Psoas muscle (tissue), 8 donors: ENCODE measurements around the gene CYP4F8. TPM values are rescaled to one million over a fixed set of nuclear protein-coding genes. Genes with fewer than 3 reads are reported as not detected.

Experiments
- ATAC-seq, 4 donors: fragments of 200-7000 bp; cut with Tn5 transposase; one replicate each; pipeline ENCODE4 v1.9.1; 2020; ENCODE audit warnings: moderate library complexity in 3 of 4, mild to moderate bottlenecking in 2 of 4
- DNase-seq, 2 donors: peaks; one replicate each; pipeline ENCODE4 v3.0.0-alpha.2; 2020
- H3K27ac ChIP-seq: fragments of 200-600 bp; one replicate; pipeline ENCODE4 v1.8.0; 2022
- H3K27me3 ChIP-seq, 3 donors: fragments of 200-600 bp in 1 of 3; one replicate each; pipeline versions ENCODE4 v1.6.1 to v1.8.0; 2013 to 2022; ENCODE audit warnings: low read length in 2 of 3, mild to moderate bottlenecking in 2 of 3, moderate library complexity in 1 of 3; ENCODE audit not compliant: insufficient read depth in 3 of 3
- H3K36me3 ChIP-seq, 2 donors: fragments of 200-600 bp in 1 of 2; one replicate each; pipeline versions ENCODE4 v1.6.1 to v1.8.0; 2013 to 2022; ENCODE audit warnings: low read depth in 1 of 2, mild to moderate bottlenecking in 1 of 2, moderate library complexity in 1 of 2; ENCODE audit not compliant: insufficient read depth in 1 of 2
- H3K4me1 ChIP-seq: fragments of 200-600 bp; one replicate; pipeline ENCODE4 v1.8.0; 2022
- H3K4me3 ChIP-seq: fragments of 200-600 bp; one replicate; pipeline ENCODE4 v1.8.0; 2022; ENCODE audit warnings: mild to moderate bottlenecking
- H3K9me3 ChIP-seq: fragments of 200-600 bp; one replicate; pipeline ENCODE4 v1.8.0; 2022
- WGBS, 3 donors: extraction: QIAGEN DNeasy Blood & Tissue Kit; methylation state at CpG; one replicate each; pipeline versions ENCODE4 v1.1.6 to v1.1.7; 2013; 5-methylcytosine and 5-hydroxymethylcytosine counted together
- intact Hi-C, 2 donors: fragments of 100-400 bp; cut with DNase I; formaldehyde crosslinking; loops; one replicate each; pipeline versions ENCODE4 v1.11.0 to v1.14.2; 2022
- polyA plus RNA-seq, 3 donors: library from polyadenylated mRNA; stranded (reverse); fragments of 200-250 nt; gene quantifications; one replicate each; pipeline ENCODE4 v1.2.3, GENCODE V29; 2013
- total RNA-seq, 4 donors: library from RNA; stranded (reverse); fragmentation: NEBNext Ultra II Directional in 2 of 4; extraction: Animal tissue kit (Norgen Biotek cat#: 25700) in 2 of 4; gene quantifications; one replicate each; pipeline versions ENCODE4 v1.2.1 to v1.2.4, GENCODE V29; 2021 to 2023
- TF ChIP-seq, protein P1 (sequence below): fragments of 200-600 bp; IDR thresholded peaks from one replicate; pipeline ENCODE4 v1.8.0; 2022; ENCODE audit warnings: antibody characterized with exemption
- donor health status: healthy with polysubstance abuse.
- donor health status: DM: no; HTN: no; CAD: no; lungs with moderate emphysema.
- donor health status: Bipolar disorder and iron deficiency.
- donor health status: healthy.
- donor health status: DM: yes; HTN: yes; CAD: no.
- donor health status: DM: no; HTN: no; CAD: no.
- donor health status: DM: no; HTN: no; CAD: no.
- donor health status: DM: yes; HTN: yes; CAD: no.

CYP4F8 gene
- total and polyA plus RNA-seq, 7 donors = not detected

DNA sequence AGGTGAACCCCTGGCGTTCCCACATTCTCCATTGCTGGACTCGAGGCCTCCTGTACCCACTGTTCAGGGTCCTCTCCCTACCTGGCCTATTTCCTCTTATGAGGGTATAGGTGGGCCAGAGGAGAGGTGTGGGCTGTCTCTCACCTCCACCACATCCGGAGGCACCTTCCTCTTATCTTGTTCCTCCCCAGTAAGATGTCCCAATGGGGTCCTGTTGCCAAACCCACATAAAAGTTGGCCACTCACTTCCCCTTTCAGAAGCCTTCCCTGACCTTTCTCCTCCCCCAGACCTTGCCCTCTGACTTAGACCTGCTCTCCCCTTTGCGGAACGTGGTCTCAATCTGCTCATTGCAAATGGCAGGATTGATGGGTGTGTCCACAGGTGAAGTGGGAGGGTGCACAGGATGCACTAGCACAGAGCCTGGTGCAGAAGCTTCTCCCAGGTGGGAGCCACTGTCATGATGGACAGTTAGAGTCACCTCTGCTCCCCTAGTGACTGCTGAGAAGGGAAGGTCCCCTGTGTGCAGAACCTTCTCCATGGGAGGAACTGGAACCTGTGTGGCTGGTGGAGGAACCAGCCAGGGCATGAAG is 27.0 kb downstream of the CYP4F8 start:
- no peaks in the 10 kb centered on the region for H3K9me3 ChIP-seq
- no peaks in the 10 kb centered on the region for H3K27me3 ChIP-seq
- H3K36me3 ChIP-seq = no peaks in the 10 kb centered on the region
- TF ChIP-seq, protein P1, sequence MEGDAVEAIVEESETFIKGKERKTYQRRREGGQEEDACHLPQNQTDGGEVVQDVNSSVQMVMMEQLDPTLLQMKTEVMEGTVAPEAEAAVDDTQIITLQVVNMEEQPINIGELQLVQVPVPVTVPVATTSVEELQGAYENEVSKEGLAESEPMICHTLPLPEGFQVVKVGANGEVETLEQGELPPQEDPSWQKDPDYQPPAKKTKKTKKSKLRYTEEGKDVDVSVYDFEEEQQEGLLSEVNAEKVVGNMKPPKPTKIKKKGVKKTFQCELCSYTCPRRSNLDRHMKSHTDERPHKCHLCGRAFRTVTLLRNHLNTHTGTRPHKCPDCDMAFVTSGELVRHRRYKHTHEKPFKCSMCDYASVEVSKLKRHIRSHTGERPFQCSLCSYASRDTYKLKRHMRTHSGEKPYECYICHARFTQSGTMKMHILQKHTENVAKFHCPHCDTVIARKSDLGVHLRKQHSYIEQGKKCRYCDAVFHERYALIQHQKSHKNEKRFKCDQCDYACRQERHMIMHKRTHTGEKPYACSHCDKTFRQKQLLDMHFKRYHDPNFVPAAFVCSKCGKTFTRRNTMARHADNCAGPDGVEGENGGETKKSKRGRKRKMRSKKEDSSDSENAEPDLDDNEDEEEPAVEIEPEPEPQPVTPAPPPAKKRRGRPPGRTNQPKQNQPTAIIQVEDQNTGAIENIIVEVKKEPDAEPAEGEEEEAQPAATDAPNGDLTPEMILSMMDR = no peak
- H3K4me1 ChIP-seq = no peaks in the 10 kb centered on the region
- intact Hi-C loops = no loop called here
- ATAC-seq (no peak), DNase-seq (no peak)
- no peak overlapping the region for H3K4me3 ChIP-seq
- WGBS, 3 donors = 59 to 73% (median 66%) methylated on average over 5 of the region's 5 CpGs
- H3K27ac ChIP-seq = no peak overlapping the region

DNA sequence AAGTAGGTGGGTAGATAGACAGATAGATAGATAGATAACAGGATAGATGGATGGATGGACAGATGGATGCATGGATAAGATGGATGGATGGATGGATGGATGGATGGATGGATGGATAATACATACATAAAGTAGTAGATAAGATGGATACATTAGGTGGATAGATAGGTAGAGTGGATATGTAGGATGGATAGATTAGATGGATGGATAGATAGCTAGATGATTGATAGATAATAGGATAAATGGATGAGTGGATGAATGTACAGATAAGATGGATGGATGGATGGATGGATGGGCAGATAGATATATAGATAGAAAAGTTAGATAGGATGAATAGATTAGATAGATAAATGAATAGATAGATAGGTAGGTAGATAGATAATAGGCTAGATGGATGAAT is 27.8 kb downstream of the CYP4F8 start:
- ATAC-seq (no peak), DNase-seq (no peak)
- no peaks in the 10 kb centered on the region for H3K27me3 ChIP-seq
- no peaks in the 10 kb centered on the region for H3K9me3 ChIP-seq
- TF ChIP-seq, protein P1 = no peak
- no peak overlapping the region for H3K27ac ChIP-seq
- H3K36me3 ChIP-seq = no peaks in the 10 kb centered on the region
- H3K4me1 ChIP-seq = no peaks in the 10 kb centered on the region
- intact Hi-C loops = no loop called here
- no peak overlapping the region for H3K4me3 ChIP-seq

DNA sequence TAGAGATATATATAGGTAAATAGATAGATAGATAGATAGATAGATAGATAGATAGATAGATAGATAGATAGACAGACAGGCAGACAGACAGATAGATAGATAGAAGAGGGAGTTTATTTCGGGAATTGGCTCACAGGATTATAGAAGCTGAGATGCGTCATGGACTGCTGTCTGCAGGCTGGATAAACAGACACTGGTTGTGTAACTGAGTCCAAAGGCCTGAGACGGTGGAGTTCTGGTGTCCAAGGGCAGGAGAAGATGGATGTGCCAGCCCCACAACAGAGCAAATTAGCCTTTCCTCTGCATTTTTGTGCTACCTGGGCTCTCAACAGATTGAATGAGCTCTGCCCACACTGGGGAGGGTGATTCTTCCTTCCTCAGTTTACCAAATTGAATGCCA is 28.4 kb downstream of the CYP4F8 start:
- H3K27ac ChIP-seq = no peak overlapping the region
- H3K27me3 ChIP-seq = no peaks in the 10 kb centered on the region
- ATAC-seq (no peak), DNase-seq (no peak)
- no peaks in the 10 kb centered on the region for H3K9me3 ChIP-seq
- H3K4me1 ChIP-seq = no peaks in the 10 kb centered on the region
- 65 to 78% (median 66%) methylated on average over 3 of the region's 3 CpGs for WGBS, 3 donors
- H3K36me3 ChIP-seq = no peaks in the 10 kb centered on the region
- TF ChIP-seq, protein P1 = no peak
- intact Hi-C loops = no loop called here
- no peak overlapping the region for H3K4me3 ChIP-seq

DNA sequence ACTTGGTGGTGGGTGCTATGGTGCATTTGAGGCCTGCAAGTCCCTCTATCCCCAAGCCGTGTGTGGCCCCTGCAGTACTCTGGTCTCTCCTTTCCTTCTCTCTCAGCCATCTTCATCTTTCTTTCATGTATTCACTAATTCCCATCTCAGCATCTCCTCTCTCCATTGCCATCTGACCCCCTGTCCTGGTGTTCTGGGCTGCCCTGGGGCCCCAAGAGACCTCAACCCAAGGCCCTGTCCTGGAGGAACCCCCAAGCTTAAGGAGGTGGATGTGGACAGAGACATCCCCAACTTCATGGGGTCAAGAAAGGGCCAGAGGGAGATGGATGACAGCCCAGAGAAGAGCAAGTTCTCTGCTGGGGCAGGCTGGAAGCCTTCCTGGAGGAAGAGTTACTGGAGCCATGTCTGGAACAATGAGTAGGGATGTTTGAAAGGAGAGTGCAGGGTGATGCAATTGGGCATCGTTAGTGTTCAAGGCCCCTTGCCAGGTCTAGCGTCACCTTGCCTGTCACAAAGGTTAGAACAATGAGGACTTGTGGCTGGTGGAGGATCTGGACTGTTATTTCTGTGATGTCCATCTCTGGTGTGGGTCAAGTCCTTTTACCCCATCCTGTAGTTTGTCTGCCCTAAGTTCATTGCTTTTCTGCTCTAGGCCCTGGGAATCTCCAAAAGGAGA is 29.2 kb downstream of the CYP4F8 start:
- Histone ChIP-seq H3K4me3 (no peak overlapping the region), H3K27ac (no peak overlapping the region), H3K4me1 (no peaks in the 10 kb centered on the region), H3K9me3 (no peaks in the 10 kb centered on the region), H3K36me3 (no peaks in the 10 kb centered on the region), H3K27me3 (no peaks in the 10 kb centered on the region)
- ATAC-seq = no peak
- DNase-seq = no peak
- TF ChIP-seq, protein P1 = no peak
- WGBS, 3 donors = 77 to 82% (median 80%) methylated on average over 3 of the region's 3 CpGs
- intact Hi-C loops = no loop called here

DNA sequence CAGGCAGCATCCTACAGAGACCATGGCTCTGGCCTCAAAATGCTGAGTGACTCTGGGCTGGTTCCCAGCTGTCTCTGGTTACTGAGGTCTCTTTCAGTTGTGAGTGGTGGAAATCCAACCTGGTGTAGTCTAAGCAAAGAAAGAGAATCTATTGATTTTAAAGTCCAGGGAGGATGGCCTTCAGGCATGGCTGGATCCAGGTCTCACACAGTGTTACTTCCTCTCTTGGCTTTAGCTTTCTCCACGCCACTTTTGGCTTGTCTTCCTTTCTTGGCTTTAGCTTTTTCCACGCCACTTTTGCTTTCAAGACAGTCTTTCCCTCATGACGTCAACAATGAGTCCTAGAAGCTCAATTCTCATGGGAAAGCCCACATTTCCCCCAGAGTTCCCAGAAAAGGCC is 29.8 kb downstream of the CYP4F8 start:
- H3K4me1 ChIP-seq = no peaks in the 10 kb centered on the region
- TF ChIP-seq, protein P1 = no peak
- ATAC-seq (no peak), DNase-seq (no peak)
- H3K27ac ChIP-seq = no peak overlapping the region
- WGBS, 3 donors = 41 to 45% (median 42%) methylated on average over 3 of the region's 3 CpGs
- H3K27me3 ChIP-seq = no peaks in the 10 kb centered on the region
- no peaks in the 10 kb centered on the region for H3K9me3 ChIP-seq
- no peak overlapping the region for H3K4me3 ChIP-seq
- H3K36me3 ChIP-seq = no peaks in the 10 kb centered on the region
- intact Hi-C loops = no loop called here
